Mesenchymal stem cell (in vitro differentiated cells and primary cell): ENCODE results near the gene PRPF40B.

Source experiments
- DNase-seq: peaks from one replicate; pipeline ENCODE4 v3.0.0-alpha.2; 2013
- H2AFZ ChIP-seq: one replicate; pipeline ENCODE4 v1.6.1; 2013; ENCODE audit warnings: low read depth, mild to moderate bottlenecking, control low read depth, inconsistent platforms, low read length, moderate library complexity
- H2AK5ac ChIP-seq: 2 replicates; pipeline ENCODE4 v1.6.1; 2013; ENCODE audit warnings: low read length, moderate library complexity, mild to moderate bottlenecking, inconsistent platforms; ENCODE audit not compliant: severe bottlenecking
- H2BK120ac ChIP-seq: one replicate; pipeline ENCODE4 v1.6.1; 2013; ENCODE audit warnings: low read depth, mild to moderate bottlenecking, inconsistent platforms, low read length, moderate library complexity
- H2BK12ac ChIP-seq, 2 experiments: one replicate each; pipeline ENCODE4 v1.6.1; 2013; ENCODE audit warnings: inconsistent platforms in 2 of 2, low read length in 2 of 2, mild to moderate bottlenecking in 2 of 2, moderate library complexity in 2 of 2, control low read depth in 1 of 2
- H2BK15ac ChIP-seq: one replicate; pipeline ENCODE4 v1.6.1; 2013; ENCODE audit warnings: mild to moderate bottlenecking, low read depth, inconsistent platforms; ENCODE audit not compliant: poor library complexity, severe bottlenecking
- H2BK5ac ChIP-seq: 2 replicates; pipeline ENCODE4 v1.6.1; 2013; ENCODE audit warnings: low read depth, mild to moderate bottlenecking, low read length, control low read depth, inconsistent platforms; ENCODE audit not compliant: poor library complexity, severe bottlenecking
- H3K14ac ChIP-seq, 2 experiments: one replicate each; pipeline ENCODE4 v1.6.1; 2013; ENCODE audit warnings: inconsistent platforms in 2 of 2, low read length in 2 of 2, control low read depth in 1 of 2, mild to moderate bottlenecking in 1 of 2, moderate library complexity in 1 of 2
- H3K18ac ChIP-seq, 2 experiments: one replicate each; pipeline ENCODE4 v1.6.1; 2013; ENCODE audit warnings: inconsistent platforms in 2 of 2, low read length in 2 of 2, control low read depth in 1 of 2, low read depth in 1 of 2, mild to moderate bottlenecking in 1 of 2
- H3K23ac ChIP-seq, 2 experiments: one replicate each; pipeline ENCODE4 v1.6.1; 2013; ENCODE audit warnings: inconsistent platforms in 2 of 2, low read length in 2 of 2, mild to moderate bottlenecking in 2 of 2, moderate library complexity in 2 of 2, control low read depth in 1 of 2
- H3K27ac ChIP-seq: 2 replicates; pipeline ENCODE4 v1.5.1; 2013; ENCODE audit warnings: mild to moderate bottlenecking, moderate library complexity, low read length, control low read depth, inconsistent platforms; ENCODE audit not compliant: poor library complexity, severe bottlenecking
- H3K27me3 ChIP-seq, 2 experiments: 2 replicates each; pipeline versions ENCODE4 v1.6.1 to v1.7.0; 2013; ENCODE audit warnings: low read length in 2 of 2, mild to moderate bottlenecking in 2 of 2, moderate library complexity in 2 of 2, control low read depth in 1 of 2, inconsistent platforms in 1 of 2; ENCODE audit not compliant: control insufficient read depth in 1 of 2, insufficient read depth in 1 of 2
- H3K36me3 ChIP-seq, 2 experiments: 2 replicates each; pipeline versions ENCODE4 v1.6.1 to v1.7.0; 2013; ENCODE audit warnings: low read length in 2 of 2, control low read depth in 1 of 2, inconsistent platforms in 1 of 2, low read depth in 1 of 2, mild to moderate bottlenecking in 1 of 2; ENCODE audit not compliant: insufficient read depth in 2 of 2, control insufficient read depth in 1 of 2
- H3K4ac ChIP-seq, 2 experiments: one replicate each; pipeline ENCODE4 v1.6.1; 2013; ENCODE audit warnings: inconsistent platforms in 2 of 2, low read length in 2 of 2, mild to moderate bottlenecking in 2 of 2, moderate library complexity in 2 of 2, control low read depth in 1 of 2, low read depth in 1 of 2
- H3K4me1 ChIP-seq: 2 replicates; pipeline ENCODE4 v1.6.1; 2013; ENCODE audit warnings: low read depth, low read length, control low read depth; ENCODE audit not compliant: control insufficient read depth, insufficient read depth
- H3K4me2 ChIP-seq: 2 replicates; pipeline ENCODE4 v1.6.1; 2013; ENCODE audit warnings: low read length, mild to moderate bottlenecking, inconsistent platforms; ENCODE audit not compliant: poor library complexity, severe bottlenecking
- H3K4me3 ChIP-seq, 2 experiments: 2 replicates each; pipeline versions ENCODE4 v1.5.1 to v1.7.0; 2013; ENCODE audit warnings: low read length in 2 of 2, mild to moderate bottlenecking in 2 of 2, control low read depth in 1 of 2, low read depth in 1 of 2; ENCODE audit not compliant: insufficient read depth in 1 of 2
- H3K79me1 ChIP-seq: replicated peaks from 2 replicates; pipeline ENCODE4 v1.6.1; 2013; ENCODE audit warnings: mild to moderate bottlenecking, control low read depth, low read length, inconsistent platforms; ENCODE audit not compliant: poor library complexity, severe bottlenecking
- H3K9ac ChIP-seq: 2 replicates; pipeline ENCODE4 v1.7.0; 2013; ENCODE audit warnings: mild to moderate bottlenecking, low read length, moderate library complexity
- H3K9me3 ChIP-seq: 2 replicates; pipeline ENCODE4 v1.7.0; 2013; ENCODE audit warnings: mild to moderate bottlenecking, low read length; ENCODE audit not compliant: control insufficient read depth
- H4K8ac ChIP-seq: one replicate; pipeline ENCODE4 v1.6.1; 2013; ENCODE audit warnings: inconsistent platforms, mild to moderate bottlenecking, low read length, moderate library complexity
- H4K91ac ChIP-seq: one replicate; pipeline ENCODE4 v1.6.1; 2013; ENCODE audit warnings: mild to moderate bottlenecking, low read length, inconsistent platforms
- WGBS: methylation state at CpG from one replicate; pipeline ENCODE4 v1.1.7; 2013; ENCODE audit warnings: mixed read lengths; 5-methylcytosine and 5-hydroxymethylcytosine counted together

The PRPF40B gene

GRCh38 chr12:49580572-49581535 is 42.5 kb upstream of the PRPF40B start:
- Histone ChIP-seq H2BK15ac (no peak overlapping the region), H3K9me3 (no peaks in the 10 kb centered on the region), H2AK5ac (no peak overlapping the region), H2AFZ (no peak overlapping the region), H2BK5ac (no peak overlapping the region), H3K27ac (no peak overlapping the region), H4K8ac (peak overlapping the region; percentile 59), H3K4me2 (no peak overlapping the region), H3K9ac (no peak overlapping the region), H3K27me3 (no peaks in the 10 kb centered on the region), H3K23ac (peak overlapping the region in 1 of 2 experiments; percentile 14), H3K14ac (no peak overlapping the region), H2BK120ac (no peak overlapping the region), H2BK12ac (no peak overlapping the region), H3K18ac (no peak overlapping the region), H4K91ac (no peak overlapping the region), H3K4me1 (peaks cover 10% of the 10 kb centered on the region), H3K79me1 (peaks cover 28% of the 10 kb centered on the region), H3K36me3 (peaks cover 21 to 27% of the 10 kb centered on the region in 2 experiments), H3K4me3 (no peak overlapping the region), H3K4ac (no peak overlapping the region)
- peak; percentile 87 for DNase-seq
- 10% methylated on average over 8 of the region's 8 CpGs for WGBS

- H4K91ac ChIP-seq: no peak overlapping the region
Observed at GRCh38 chr12:49582201-49582600, 41.2 kb upstream of the PRPF40B start.

GRCh38 chr12:49582850-49583249 is 40.5 kb upstream of the PRPF40B start:
- Histone ChIP-seq H2BK15ac (no peak overlapping the region), H2AFZ (no peak overlapping the region), H3K79me1 (peaks cover 23% of the 10 kb centered on the region), H2AK5ac (no peak overlapping the region), H3K4me2 (no peak overlapping the region), H3K4me1 (peaks cover 10% of the 10 kb centered on the region), H3K4ac (no peak overlapping the region), H3K9ac (peak overlapping the region; percentile 1), H2BK12ac (no peak overlapping the region), H4K91ac (no peak overlapping the region), H2BK120ac (no peak overlapping the region), H4K8ac (no peak overlapping the region), H3K23ac (no peak overlapping the region), H2BK5ac (no peak overlapping the region), H3K9me3 (no peaks in the 10 kb centered on the region), H3K27ac (no peak overlapping the region), H3K36me3 (peaks cover 11 to 32% of the 10 kb centered on the region in 2 experiments), H3K14ac (no peak overlapping the region), H3K27me3 (no peaks in the 10 kb centered on the region), H3K18ac (no peak overlapping the region), H3K4me3 (no peak overlapping the region)
- no peak for DNase-seq
- 88% methylated on average over 2 of the region's 4 CpGs for WGBS

More at GRCh38 chr12:49582201-49582600, 41.2 kb upstream of the PRPF40B start:
- no peak overlapping the region for H2BK12ac ChIP-seq
- H3K9ac ChIP-seq: no peak overlapping the region
- no peak overlapping the region for H3K4ac ChIP-seq
- H3K23ac ChIP-seq: no peak overlapping the region
- H2BK120ac ChIP-seq: no peak overlapping the region
- no peak overlapping the region for H3K4me3 ChIP-seq
- H2AFZ ChIP-seq: no peak overlapping the region
- peaks cover 18 to 32% of the 10 kb centered on the region in 2 experiments for H3K36me3 ChIP-seq
- H2BK5ac ChIP-seq: no peak overlapping the region
- no peak overlapping the region for H3K27ac ChIP-seq
- WGBS: 38% methylated on average over 1 of the region's 1 CpG
- DNase-seq: no peak
- no peak overlapping the region for H3K18ac ChIP-seq
- H3K27me3 ChIP-seq: no peaks in the 10 kb centered on the region
- H4K8ac ChIP-seq: no peak overlapping the region
- H3K79me1 ChIP-seq: peaks cover 26% of the 10 kb centered on the region
- H3K14ac ChIP-seq: no peak overlapping the region
- no peak overlapping the region for H3K4me2 ChIP-seq
- H2AK5ac ChIP-seq: no peak overlapping the region
- no peak overlapping the region for H2BK15ac ChIP-seq
- no peaks in the 10 kb centered on the region for H3K9me3 ChIP-seq
- H3K4me1 ChIP-seq: peaks cover 10% of the 10 kb centered on the region

- Histone ChIP-seq H3K27me3 (no peaks in the 10 kb centered on the region), H2BK5ac (no peak overlapping the region), H2BK12ac (no peak overlapping the region), H3K4ac (no peak overlapping the region), H3K9ac (peak overlapping the region; percentile 1), H3K4me2 (no peak overlapping the region), H4K91ac (no peak overlapping the region), H2BK120ac (no peak overlapping the region), H3K4me3 (no peak overlapping the region), H2AFZ (no peak overlapping the region), H3K9me3 (no peaks in the 10 kb centered on the region), H3K36me3 (peaks cover 11 to 37% of the 10 kb centered on the region in 2 experiments), H2BK15ac (no peak overlapping the region), H3K23ac (no peak overlapping the region), H3K14ac (no peak overlapping the region), H3K18ac (no peak overlapping the region), H3K27ac (no peak overlapping the region), H4K8ac (no peak overlapping the region), H2AK5ac (no peak overlapping the region), H3K4me1 (peaks cover 10% of the 10 kb centered on the region), H3K79me1 (peaks cover 21% of the 10 kb centered on the region)
- 93% methylated on average over 13 of the region's 13 CpGs for WGBS
- DNase-seq: no peak
Observed at GRCh38 chr12:49583366-49584094, 39.8 kb upstream of the PRPF40B start.
